KMS-11 (cell line): Measurements from ENCODE around the gene MOB3B.
"Not testable (repeated sequence)": the region's sequence is repeated elsewhere in the genome, so short reads cannot be mapped to it uniquely, and the experiment has no call there.

Experiments
- H2AFZ ChIP-seq: fragments of 200-600 bp; sonication (generic); 2 replicates; pipeline ENCODE4 v1.6.1; 2016; ENCODE audit warnings: antibody characterized with exemption, mixed run types, low read depth
- H3K27ac ChIP-seq: fragments of 200-600 bp; sonication (generic); 2 replicates; pipeline ENCODE4 v1.6.1; 2016; ENCODE audit warnings: mild to moderate bottlenecking, mixed run types
- H3K27me3 ChIP-seq: fragments of 200-600 bp; sonication (generic); 2 replicates; pipeline ENCODE4 v1.6.1; 2017; ENCODE audit warnings: mild to moderate bottlenecking, low read depth, mixed run types, moderate library complexity; ENCODE audit not compliant: insufficient read depth
- H3K36me3 ChIP-seq: fragments of 200-600 bp; sonication (generic); 2 replicates; pipeline ENCODE4 v1.6.1; 2017; ENCODE audit warnings: mild to moderate bottlenecking, mixed run types; ENCODE audit not compliant: insufficient read depth
- H3K4me1 ChIP-seq: fragments of 200-600 bp; sonication (generic); 2 replicates; pipeline ENCODE4 v1.6.1; 2016; ENCODE audit warnings: mild to moderate bottlenecking, low read depth, mixed run types; ENCODE audit not compliant: poor library complexity, severe bottlenecking
- H3K4me2 ChIP-seq: fragments of 200-600 bp; sonication (generic); 2 replicates; pipeline ENCODE4 v1.7.0; 2016; ENCODE audit warnings: mild to moderate bottlenecking, mixed run types
- H3K4me3 ChIP-seq: fragments of 200-600 bp; sonication (generic); IDR thresholded peaks from 2 replicates; pipeline ENCODE4 v1.6.1; 2017; ENCODE audit warnings: low read depth, low read length, mixed read lengths; ENCODE audit not compliant: insufficient read depth
- H3K79me2 ChIP-seq: fragments of 200-600 bp; sonication (generic); 2 replicates; pipeline ENCODE4 v1.6.1; 2016; ENCODE audit warnings: low read depth, mixed run types; ENCODE audit not compliant: insufficient read depth
- H3K9ac ChIP-seq: fragments of 200-600 bp; sonication (generic); 2 replicates; pipeline ENCODE4 v1.6.1; 2016; ENCODE audit warnings: mild to moderate bottlenecking, mixed run types
- H4K20me1 ChIP-seq: fragments of 200-600 bp; sonication (generic); 2 replicates; pipeline ENCODE4 v1.6.1; 2016; ENCODE audit warnings: mild to moderate bottlenecking, mixed run types; ENCODE audit not compliant: insufficient read depth
- TF ChIP-seq, protein P1 (sequence below): fragments of 200-600 bp; sonication (generic); conservative IDR thresholded peaks from 2 replicates; pipeline ENCODE4 v1.6.1; 2017; ENCODE audit warnings: low read depth, mild to moderate bottlenecking, antibody characterized with exemption, low read length, moderate library complexity, mixed read lengths

MOB3B gene

DNA sequence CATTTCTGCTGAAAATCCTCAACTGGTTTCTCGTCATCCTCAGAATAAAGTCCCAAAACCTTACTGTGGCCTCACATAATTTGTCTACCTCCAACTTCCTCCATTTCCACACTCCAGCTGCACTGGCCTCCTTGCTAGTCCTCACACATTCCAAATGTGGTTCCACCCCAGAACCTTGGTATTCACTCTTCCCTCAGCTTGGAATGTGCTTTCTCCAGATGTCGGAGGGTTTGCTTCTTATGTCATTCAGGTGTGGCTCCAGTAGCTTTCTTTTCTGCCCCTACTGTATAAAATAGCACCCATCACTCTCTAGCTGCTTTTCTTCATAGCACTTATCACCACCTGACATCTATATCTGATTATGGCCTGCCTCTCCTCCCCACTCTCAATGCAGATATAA, 108.0 kb downstream of the MOB3B start:
- TF ChIP-seq, protein P1, sequence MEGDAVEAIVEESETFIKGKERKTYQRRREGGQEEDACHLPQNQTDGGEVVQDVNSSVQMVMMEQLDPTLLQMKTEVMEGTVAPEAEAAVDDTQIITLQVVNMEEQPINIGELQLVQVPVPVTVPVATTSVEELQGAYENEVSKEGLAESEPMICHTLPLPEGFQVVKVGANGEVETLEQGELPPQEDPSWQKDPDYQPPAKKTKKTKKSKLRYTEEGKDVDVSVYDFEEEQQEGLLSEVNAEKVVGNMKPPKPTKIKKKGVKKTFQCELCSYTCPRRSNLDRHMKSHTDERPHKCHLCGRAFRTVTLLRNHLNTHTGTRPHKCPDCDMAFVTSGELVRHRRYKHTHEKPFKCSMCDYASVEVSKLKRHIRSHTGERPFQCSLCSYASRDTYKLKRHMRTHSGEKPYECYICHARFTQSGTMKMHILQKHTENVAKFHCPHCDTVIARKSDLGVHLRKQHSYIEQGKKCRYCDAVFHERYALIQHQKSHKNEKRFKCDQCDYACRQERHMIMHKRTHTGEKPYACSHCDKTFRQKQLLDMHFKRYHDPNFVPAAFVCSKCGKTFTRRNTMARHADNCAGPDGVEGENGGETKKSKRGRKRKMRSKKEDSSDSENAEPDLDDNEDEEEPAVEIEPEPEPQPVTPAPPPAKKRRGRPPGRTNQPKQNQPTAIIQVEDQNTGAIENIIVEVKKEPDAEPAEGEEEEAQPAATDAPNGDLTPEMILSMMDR: no peak
- Histone ChIP-seq H3K27me3 (no peaks in the 10 kb centered on the region), H3K79me2 (no peaks in the 10 kb centered on the region), H3K4me2 (no peak overlapping the region), H3K9ac (no peak overlapping the region), H3K36me3 (no peaks in the 10 kb centered on the region), H3K4me3 (no peak overlapping the region), H3K27ac (no peak overlapping the region), H3K4me1 (no peaks in the 10 kb centered on the region), H4K20me1 (no peaks in the 10 kb centered on the region), H2AFZ (no peak overlapping the region)

DNA sequence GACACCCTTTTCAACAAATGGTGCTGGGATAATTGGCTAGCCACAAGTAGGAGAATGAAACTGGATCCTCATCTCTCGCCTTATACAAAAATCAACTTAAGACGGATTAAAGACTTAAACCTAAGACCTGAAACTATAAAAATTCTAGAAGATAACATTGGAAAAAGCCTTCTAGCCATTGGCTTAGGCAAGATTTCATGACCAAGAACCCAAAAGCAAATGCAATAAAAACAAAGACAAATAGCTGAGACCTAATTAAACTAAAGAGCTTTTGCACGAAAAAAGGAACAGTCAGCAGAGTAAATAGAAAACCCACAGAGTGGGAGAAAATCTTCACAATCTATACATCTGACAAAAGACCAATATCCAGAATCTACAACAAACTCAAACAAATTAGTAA, 110.1 kb downstream of the MOB3B start:
- H3K27me3 ChIP-seq, H3K27ac ChIP-seq, H3K9ac ChIP-seq, H3K79me2 ChIP-seq, H3K4me2 ChIP-seq, H3K4me3 ChIP-seq, H4K20me1 ChIP-seq, H3K36me3 ChIP-seq, H2AFZ ChIP-seq, H3K4me1 ChIP-seq: not testable (repeated sequence)

DNA sequence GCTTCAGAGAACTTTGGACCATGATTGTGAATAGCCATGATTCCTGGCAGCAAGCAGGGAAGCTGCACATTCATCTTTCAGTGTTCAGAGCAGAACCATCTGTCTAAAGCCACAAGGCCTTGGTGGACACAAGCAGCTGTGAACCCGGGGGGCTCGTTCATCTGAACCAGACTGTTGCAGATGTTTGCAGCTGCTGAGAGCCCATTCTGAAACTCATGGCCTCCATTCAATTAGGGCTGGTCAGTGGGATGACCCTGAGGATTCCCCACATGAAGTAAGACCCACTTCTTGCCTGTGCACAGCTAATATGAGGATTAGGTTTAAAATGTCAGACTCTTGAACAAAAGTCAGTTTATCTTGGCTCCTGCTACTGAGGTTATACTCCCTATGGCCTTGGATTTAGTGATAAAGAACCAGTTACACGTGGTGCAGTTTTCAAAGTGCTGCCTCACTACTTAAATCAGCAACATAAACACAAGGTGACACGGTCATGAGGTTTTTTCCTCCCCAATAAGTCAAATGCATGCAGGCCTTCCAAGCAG, 115.3 kb downstream of the MOB3B start:
- no peaks in the 10 kb centered on the region for H3K79me2 ChIP-seq

DNA sequence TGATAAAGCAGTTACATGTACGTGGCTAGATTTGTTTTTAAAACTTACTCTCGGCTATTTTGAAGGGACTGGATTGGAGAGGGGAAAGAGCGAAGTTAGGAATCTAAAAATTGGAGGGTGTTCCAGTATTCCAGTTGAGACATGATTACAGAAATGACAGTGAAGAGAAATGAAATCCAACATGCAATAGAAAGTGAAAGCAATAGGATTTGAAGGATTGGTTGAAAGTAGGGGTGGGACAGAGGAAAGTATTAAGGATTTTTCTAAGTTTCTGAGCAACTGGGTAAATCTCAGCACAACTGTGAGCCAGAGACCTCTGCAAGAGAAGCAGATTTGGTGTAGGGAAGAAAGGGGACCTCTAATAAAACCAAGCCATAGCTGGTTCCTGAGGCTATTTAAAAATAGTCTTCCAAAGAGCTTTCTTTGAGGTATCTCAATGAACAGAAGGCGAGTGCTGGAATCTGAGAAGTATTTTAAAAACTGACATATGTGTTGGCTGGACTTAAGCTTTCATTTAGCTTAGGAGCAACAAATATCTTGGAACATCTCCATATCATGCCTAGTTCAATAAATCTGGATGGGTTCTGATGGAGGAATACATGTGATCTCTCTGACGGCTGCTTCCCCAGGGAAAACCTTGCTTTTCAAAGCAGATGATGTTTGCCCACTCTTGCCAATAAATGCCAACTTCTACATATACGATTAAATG, 115.9 kb downstream of the MOB3B start:
- no peak overlapping the region for H3K4me2 ChIP-seq
- H3K27ac ChIP-seq: no peak overlapping the region
- no peak overlapping the region for H3K9ac ChIP-seq
- H3K4me3 ChIP-seq: no peak overlapping the region
- no peaks in the 10 kb centered on the region for H3K4me1 ChIP-seq
- H3K36me3 ChIP-seq: no peaks in the 10 kb centered on the region
- H3K79me2 ChIP-seq: no peaks in the 10 kb centered on the region
- H2AFZ ChIP-seq: no peak overlapping the region
- H3K27me3 ChIP-seq: no peaks in the 10 kb centered on the region
- no peaks in the 10 kb centered on the region for H4K20me1 ChIP-seq
- TF ChIP-seq, protein P1: no peak

More for the DNA sequence above, 115.3 kb downstream of the MOB3B start:
- Histone ChIP-seq H3K4me1 (no peaks in the 10 kb centered on the region), H3K4me2 (no peak overlapping the region), H2AFZ (no peak overlapping the region), H3K27ac (no peak overlapping the region), H3K36me3 (no peaks in the 10 kb centered on the region), H3K4me3 (no peak overlapping the region), H4K20me1 (no peaks in the 10 kb centered on the region), H3K9ac (no peak overlapping the region), H3K27me3 (no peaks in the 10 kb centered on the region)
- TF ChIP-seq, protein P1: no peak

DNA sequence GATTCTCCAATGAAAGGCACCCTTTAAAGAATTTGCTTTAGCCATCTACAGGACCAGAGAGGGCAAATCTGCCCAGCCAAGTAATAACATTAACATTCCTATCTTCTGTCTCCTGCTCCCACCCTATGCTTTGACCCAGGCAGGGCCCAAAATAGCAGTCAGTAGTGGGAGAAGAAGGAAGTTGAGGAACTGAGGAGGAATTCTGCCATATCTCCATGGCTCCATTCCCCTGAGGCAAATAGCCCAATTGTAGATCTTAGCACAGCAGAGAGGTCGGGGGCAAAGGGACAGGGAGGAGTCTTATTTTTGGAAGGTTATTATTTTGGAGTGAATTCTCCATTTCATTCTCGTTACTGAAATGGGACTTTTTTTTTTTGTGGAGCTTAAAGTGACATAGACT, 116.7 kb downstream of the MOB3B start:
- TF ChIP-seq, protein P1: no peak
- no peak overlapping the region for H3K27ac ChIP-seq
- H2AFZ ChIP-seq: no peak overlapping the region
- no peak overlapping the region for H3K9ac ChIP-seq
- no peak overlapping the region for H3K4me2 ChIP-seq
- H3K36me3 ChIP-seq: no peaks in the 10 kb centered on the region
- H3K27me3 ChIP-seq: no peaks in the 10 kb centered on the region
- no peaks in the 10 kb centered on the region for H3K79me2 ChIP-seq
- no peaks in the 10 kb centered on the region for H3K4me1 ChIP-seq
- no peak overlapping the region for H3K4me3 ChIP-seq
- H4K20me1 ChIP-seq: no peaks in the 10 kb centered on the region
